Upper lobe of right lung (tissue), 1 donor: ENCODE results near the gene MUTYH. TPM values are rescaled to one million over a fixed set of nuclear protein-coding genes. Genes with fewer than 3 reads are reported as not detected.

Experiments
- ATAC-seq: fragments of 200-7000 bp; cut with Tn5 transposase; one replicate; pipeline ENCODE4 v1.9.1; 2020; ENCODE audit warnings: mild to moderate bottlenecking, moderate library complexity
- DNase-seq: peaks from one replicate; pipeline ENCODE4 v3.0.0-alpha.2; 2020
- H3K27ac ChIP-seq: fragments of 200-600 bp; one replicate; pipeline ENCODE4 v1.8.0; 2022
- H3K27me3 ChIP-seq: fragments of 200-600 bp; one replicate; pipeline ENCODE4 v1.8.0; 2022; ENCODE audit warnings: mild to moderate bottlenecking
- H3K36me3 ChIP-seq: fragments of 200-600 bp; one replicate; pipeline ENCODE4 v1.8.0; 2022
- H3K4me1 ChIP-seq: fragments of 200-600 bp; one replicate; pipeline ENCODE4 v1.8.0; 2022
- H3K4me3 ChIP-seq: fragments of 200-600 bp; one replicate; pipeline ENCODE4 v1.8.0; 2022; ENCODE audit warnings: mild to moderate bottlenecking
- H3K9me3 ChIP-seq: fragments of 200-600 bp; one replicate; pipeline ENCODE4 v1.8.0; 2022
- intact Hi-C: fragments of 100-400 bp; cut with DNase I; formaldehyde crosslinking; loops from one replicate; pipeline ENCODE4 v1.11.0; 2022
- total RNA-seq: library from RNA; stranded (reverse); fragmentation: NEBNext Ultra II Directional; extraction: Animal tissue kit (Norgen Biotek cat#: 25700); gene quantifications from one replicate; pipeline ENCODE4 v1.2.1, GENCODE V29; 2021
- TF ChIP-seq, protein P1 (sequence below): fragments of 200-600 bp; IDR thresholded peaks from one replicate; pipeline ENCODE4 v1.8.0; 2022; ENCODE audit warnings: antibody characterized with exemption
- donor health status: DM: no; HTN: yes; CAD: no; lungs with severe emphysema.

MUTYH gene
- total RNA-seq, 1 donor from 2014 or later = 20.3 TPM

DNA sequence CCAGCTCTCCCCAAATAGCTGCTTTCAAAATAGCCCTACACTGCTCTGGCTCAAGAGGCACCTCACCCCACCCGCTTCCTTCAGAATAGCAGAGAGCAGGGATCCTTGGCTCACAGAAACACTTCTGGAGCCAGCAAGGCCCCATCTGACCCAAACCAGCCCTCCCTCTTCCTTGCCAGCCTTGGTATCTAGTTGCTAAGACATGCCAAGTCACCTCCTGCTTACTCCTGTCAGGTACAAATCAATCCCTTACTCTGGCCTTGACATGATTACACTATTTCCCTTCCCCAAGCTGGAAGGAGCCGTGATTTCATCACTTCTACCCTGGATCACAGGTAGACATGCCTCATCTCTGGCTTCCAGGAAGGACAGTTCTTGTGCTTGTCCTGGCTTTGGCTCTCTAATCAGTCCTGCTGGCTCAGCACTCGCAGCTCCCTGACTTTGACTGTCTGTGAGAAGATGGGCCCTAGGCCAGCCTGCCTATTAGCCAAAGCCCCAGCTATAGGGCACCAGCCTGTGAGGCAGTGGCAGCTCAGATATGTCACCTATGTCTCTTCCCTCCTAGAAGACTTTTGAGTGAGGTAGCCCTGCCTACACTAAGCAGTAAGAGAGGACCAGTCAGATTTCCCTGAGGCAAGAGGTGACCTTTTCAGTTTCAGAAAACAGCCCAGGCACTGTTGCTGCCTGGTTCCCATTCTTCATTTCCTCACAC, 8.9 kb upstream of the MUTYH start:
- Histone ChIP-seq H3K4me3 (no peak overlapping the region), H3K27ac (peak overlapping the region; percentile 37), H3K27me3 (no peaks in the 10 kb centered on the region), H3K36me3 (peaks cover 16% of the 10 kb centered on the region), H3K4me1 (peaks cover 15% of the 10 kb centered on the region), H3K9me3 (no peaks in the 10 kb centered on the region)
- intact Hi-C loops = no loop called here
- TF ChIP-seq, protein P1, sequence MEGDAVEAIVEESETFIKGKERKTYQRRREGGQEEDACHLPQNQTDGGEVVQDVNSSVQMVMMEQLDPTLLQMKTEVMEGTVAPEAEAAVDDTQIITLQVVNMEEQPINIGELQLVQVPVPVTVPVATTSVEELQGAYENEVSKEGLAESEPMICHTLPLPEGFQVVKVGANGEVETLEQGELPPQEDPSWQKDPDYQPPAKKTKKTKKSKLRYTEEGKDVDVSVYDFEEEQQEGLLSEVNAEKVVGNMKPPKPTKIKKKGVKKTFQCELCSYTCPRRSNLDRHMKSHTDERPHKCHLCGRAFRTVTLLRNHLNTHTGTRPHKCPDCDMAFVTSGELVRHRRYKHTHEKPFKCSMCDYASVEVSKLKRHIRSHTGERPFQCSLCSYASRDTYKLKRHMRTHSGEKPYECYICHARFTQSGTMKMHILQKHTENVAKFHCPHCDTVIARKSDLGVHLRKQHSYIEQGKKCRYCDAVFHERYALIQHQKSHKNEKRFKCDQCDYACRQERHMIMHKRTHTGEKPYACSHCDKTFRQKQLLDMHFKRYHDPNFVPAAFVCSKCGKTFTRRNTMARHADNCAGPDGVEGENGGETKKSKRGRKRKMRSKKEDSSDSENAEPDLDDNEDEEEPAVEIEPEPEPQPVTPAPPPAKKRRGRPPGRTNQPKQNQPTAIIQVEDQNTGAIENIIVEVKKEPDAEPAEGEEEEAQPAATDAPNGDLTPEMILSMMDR = no peak
- ATAC-seq (peak; percentile 78), DNase-seq (no peak)

- Histone ChIP-seq H3K9me3 (no peaks in the 10 kb centered on the region), H3K36me3 (peaks cover 21% of the 10 kb centered on the region), H3K4me3 (no peak overlapping the region), H3K4me1 (peaks cover 15% of the 10 kb centered on the region), H3K27me3 (no peaks in the 10 kb centered on the region), H3K27ac (peak overlapping the region; percentile 37)
- DNase-seq = no peak
- intact Hi-C loops = no loop called here
- ATAC-seq = peak; percentile 31
- TF ChIP-seq, protein P1 = no peak
Measured at GRCh38 chr1:45348609-45348965, 8.3 kb upstream of the MUTYH start.

GRCh38 chr1:45348020-45348419, 7.8 kb upstream of the MUTYH start:
- Histone ChIP-seq H3K27ac (peak overlapping the region; percentile 37), H3K4me1 (peaks cover 15% of the 10 kb centered on the region), H3K4me3 (no peak overlapping the region), H3K9me3 (no peaks in the 10 kb centered on the region), H3K27me3 (no peaks in the 10 kb centered on the region), H3K36me3 (peaks cover 27% of the 10 kb centered on the region)
- intact Hi-C loops = no loop called here
- peak; percentile 6 for ATAC-seq
- TF ChIP-seq, protein P1 = no peak
- DNase-seq = no peak

DNA sequence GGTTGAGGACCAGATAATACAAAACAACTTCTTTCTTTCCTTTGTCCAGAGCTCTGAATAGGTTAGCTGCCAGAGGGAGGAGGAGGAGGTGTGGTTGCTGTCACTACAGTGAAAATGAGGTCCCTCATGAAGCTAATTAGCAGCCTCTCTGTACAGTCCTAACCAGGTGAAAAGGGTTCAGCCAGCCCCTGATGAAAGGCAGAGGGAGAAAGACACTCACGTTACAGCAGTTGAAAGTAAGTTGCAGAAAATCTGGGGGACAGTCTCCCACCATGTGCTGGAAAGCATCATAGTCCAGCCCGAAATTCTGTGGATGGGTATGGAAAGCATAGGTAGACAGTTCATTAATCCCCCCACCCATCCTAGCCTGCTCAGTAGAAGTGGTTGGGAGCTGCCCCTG, 6.2 kb upstream of the MUTYH start:
- Histone ChIP-seq H3K27ac (no peak overlapping the region), H3K9me3 (no peaks in the 10 kb centered on the region), H3K4me3 (no peak overlapping the region), H3K27me3 (no peaks in the 10 kb centered on the region), H3K36me3 (peaks cover 41% of the 10 kb centered on the region), H3K4me1 (peaks cover 24% of the 10 kb centered on the region)
- ATAC-seq = no peak
- DNase-seq = no peak
- intact Hi-C loops = no loop called here
- TF ChIP-seq, protein P1 = no peak

- H3K9me3 ChIP-seq = no peaks in the 10 kb centered on the region
- H3K36me3 ChIP-seq = peaks cover 41% of the 10 kb centered on the region
- DNase-seq = no peak
- intact Hi-C loops = no loop called here
- ATAC-seq = no peak
- H3K27ac ChIP-seq = no peak overlapping the region
- peaks cover 32% of the 10 kb centered on the region for H3K4me1 ChIP-seq
- no peak overlapping the region for H3K4me3 ChIP-seq
- TF ChIP-seq, protein P1 = no peak
- H3K27me3 ChIP-seq = no peaks in the 10 kb centered on the region
Measured at GRCh38 chr1:45345014-45345413, 4.8 kb upstream of the MUTYH start.

- intact Hi-C loops = no loop called here
- ATAC-seq = no peak
- Histone ChIP-seq H3K27ac (no peak overlapping the region), H3K4me1 (peaks cover 32% of the 10 kb centered on the region), H3K27me3 (no peaks in the 10 kb centered on the region), H3K4me3 (no peak overlapping the region), H3K9me3 (no peaks in the 10 kb centered on the region), H3K36me3 (peaks cover 41% of the 10 kb centered on the region)
- no peak for DNase-seq
- TF ChIP-seq, protein P1 = no peak
Measured at GRCh38 chr1:45344499-45344898, 4.3 kb upstream of the MUTYH start.
